KMS-11 (cell line): ENCODE data around the gene ILDR2.

ENCODE experiments used
- H2AFZ ChIP-seq: fragments of 200-600 bp; sonication (generic); 2 replicates; pipeline ENCODE4 v1.6.1; 2016; ENCODE audit warnings: antibody characterized with exemption, mixed run types, low read depth
- H3K27ac ChIP-seq: fragments of 200-600 bp; sonication (generic); 2 replicates; pipeline ENCODE4 v1.6.1; 2016; ENCODE audit warnings: mild to moderate bottlenecking, mixed run types
- H3K27me3 ChIP-seq: fragments of 200-600 bp; sonication (generic); 2 replicates; pipeline ENCODE4 v1.6.1; 2017; ENCODE audit warnings: mild to moderate bottlenecking, low read depth, mixed run types, moderate library complexity; ENCODE audit not compliant: insufficient read depth
- H3K36me3 ChIP-seq: fragments of 200-600 bp; sonication (generic); 2 replicates; pipeline ENCODE4 v1.6.1; 2017; ENCODE audit warnings: mild to moderate bottlenecking, mixed run types; ENCODE audit not compliant: insufficient read depth
- H3K4me1 ChIP-seq: fragments of 200-600 bp; sonication (generic); 2 replicates; pipeline ENCODE4 v1.6.1; 2016; ENCODE audit warnings: mild to moderate bottlenecking, low read depth, mixed run types; ENCODE audit not compliant: poor library complexity, severe bottlenecking
- H3K4me2 ChIP-seq: fragments of 200-600 bp; sonication (generic); 2 replicates; pipeline ENCODE4 v1.7.0; 2016; ENCODE audit warnings: mild to moderate bottlenecking, mixed run types
- H3K4me3 ChIP-seq: fragments of 200-600 bp; sonication (generic); IDR thresholded peaks from 2 replicates; pipeline ENCODE4 v1.6.1; 2017; ENCODE audit warnings: low read depth, low read length, mixed read lengths; ENCODE audit not compliant: insufficient read depth
- H3K79me2 ChIP-seq: fragments of 200-600 bp; sonication (generic); 2 replicates; pipeline ENCODE4 v1.6.1; 2016; ENCODE audit warnings: low read depth, mixed run types; ENCODE audit not compliant: insufficient read depth
- H3K9ac ChIP-seq: fragments of 200-600 bp; sonication (generic); 2 replicates; pipeline ENCODE4 v1.6.1; 2016; ENCODE audit warnings: mild to moderate bottlenecking, mixed run types
- H4K20me1 ChIP-seq: fragments of 200-600 bp; sonication (generic); 2 replicates; pipeline ENCODE4 v1.6.1; 2016; ENCODE audit warnings: mild to moderate bottlenecking, mixed run types; ENCODE audit not compliant: insufficient read depth
- CTCF ChIP-seq: fragments of 200-600 bp; sonication (generic); conservative IDR thresholded peaks from 2 replicates; pipeline ENCODE4 v1.6.1; 2017; ENCODE audit warnings: low read depth, mild to moderate bottlenecking, antibody characterized with exemption, low read length, moderate library complexity, mixed read lengths

The ILDR2 gene

DNA sequence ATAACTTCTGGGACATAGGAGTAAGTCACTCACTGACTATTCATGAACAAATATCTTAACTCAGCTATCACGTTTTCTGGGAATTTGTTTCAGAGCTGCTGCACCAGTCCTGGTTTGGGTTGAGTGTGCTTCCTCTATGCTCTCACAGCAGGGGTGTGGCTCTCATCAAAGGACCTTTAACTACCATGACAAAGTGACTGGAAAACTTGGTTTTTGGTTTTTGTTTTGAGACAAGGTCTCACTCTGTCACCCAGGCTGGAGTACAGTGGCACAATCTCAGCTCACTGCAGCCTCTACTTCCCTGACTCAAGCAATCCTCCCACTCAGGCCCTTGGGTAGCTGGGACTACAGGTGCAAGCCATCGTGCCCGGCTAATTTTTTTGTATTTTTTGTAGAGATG, 4.1 kb downstream of the ILDR2 start:
- H3K36me3 ChIP-seq, result no peaks in the 10 kb centered on the region
- no peak overlapping the region for H3K27ac ChIP-seq
- H3K79me2 ChIP-seq, result no peaks in the 10 kb centered on the region
- H4K20me1 ChIP-seq, result no peaks in the 10 kb centered on the region
- peaks cover 11% of the 10 kb centered on the region for H3K4me1 ChIP-seq
- TF ChIP-seq CTCF, result no peak
- H3K4me2 ChIP-seq, result no peak overlapping the region
- H2AFZ ChIP-seq, result no peak overlapping the region
- H3K9ac ChIP-seq, result no peak overlapping the region
- H3K4me3 ChIP-seq, result no peak overlapping the region
- H3K27me3 ChIP-seq, result peaks cover 12% of the 10 kb centered on the region; the same call in 1 of the 2 replicates

- no peak overlapping the region for H3K27ac ChIP-seq
- H3K4me2 ChIP-seq, result no peak overlapping the region
- no peak overlapping the region for H3K9ac ChIP-seq
- no peak overlapping the region for H2AFZ ChIP-seq
- H3K36me3 ChIP-seq, result no peaks in the 10 kb centered on the region
- H3K4me3 ChIP-seq, result no peak overlapping the region
- H3K4me1 ChIP-seq, result peaks cover 1% of the 10 kb centered on the region
- no peak for TF ChIP-seq CTCF
- H3K27me3 ChIP-seq, result peaks cover 5% of the 10 kb centered on the region; the same call in 1 of the 2 replicates
- H3K79me2 ChIP-seq, result no peaks in the 10 kb centered on the region
- no peaks in the 10 kb centered on the region for H4K20me1 ChIP-seq
Measured at GRCh38 chr1:166969074-166969677, 6.2 kb downstream of the ILDR2 start.

- Histone ChIP-seq H3K9ac (no peak overlapping the region), H3K27ac (no peak overlapping the region), H3K27me3 (no peaks in the 10 kb centered on the region), H4K20me1 (no peaks in the 10 kb centered on the region), H3K4me2 (no peak overlapping the region), H3K36me3 (no peaks in the 10 kb centered on the region), H3K4me3 (no peak overlapping the region), H2AFZ (no peak overlapping the region), H3K4me1 (no peaks in the 10 kb centered on the region), H3K79me2 (no peaks in the 10 kb centered on the region)
- no peak for TF ChIP-seq CTCF
Measured at GRCh38 chr1:166960858-166961474, 14.4 kb downstream of the ILDR2 start.

- no peaks in the 10 kb centered on the region for H3K79me2 ChIP-seq
- no peak for TF ChIP-seq CTCF
- H3K4me1 ChIP-seq, result no peaks in the 10 kb centered on the region
- H3K4me2 ChIP-seq, result no peak overlapping the region
- H2AFZ ChIP-seq, result no peak overlapping the region
- H4K20me1 ChIP-seq, result no peaks in the 10 kb centered on the region
- H3K36me3 ChIP-seq, result no peaks in the 10 kb centered on the region
- H3K27ac ChIP-seq, result no peak overlapping the region
- H3K9ac ChIP-seq, result no peak overlapping the region
- peak overlapping the region; percentile 7 for H3K4me3 ChIP-seq
- H3K27me3 ChIP-seq, result no peaks in the 10 kb centered on the region
Measured at GRCh38 chr1:166956872-166957271, 18.5 kb downstream of the ILDR2 start.
